HG03571 (cell line): Measurements from ENCODE around the gene PCDH19.

Experiments
- ATAC-seq: cut with Tn5 transposase; IDR thresholded peaks from one replicate; pipeline ENCODE4 v1.9.1; 2021; ENCODE audit not compliant: unreplicated experiment

PCDH19 gene

DNA sequence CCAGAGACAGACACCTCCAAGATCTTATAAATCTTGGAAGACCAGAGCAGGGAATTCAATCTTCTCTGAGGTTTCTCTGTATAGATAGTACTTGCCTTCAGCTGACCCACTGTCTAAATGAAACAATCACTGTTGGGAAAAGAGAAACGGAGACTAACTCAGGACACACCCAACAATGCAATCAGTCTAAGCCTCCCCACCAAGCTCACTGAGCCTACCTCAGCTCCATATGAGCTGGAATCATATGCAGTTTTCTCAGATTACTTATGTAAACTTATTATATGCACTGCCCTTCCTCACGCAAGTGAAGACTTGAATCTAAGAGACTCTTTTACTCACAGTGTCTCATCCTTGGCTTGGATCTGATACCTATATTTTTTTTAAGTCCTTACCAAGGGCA is 110.5 kb downstream of the PCDH19 start:
- no peak for ATAC-seq

DNA sequence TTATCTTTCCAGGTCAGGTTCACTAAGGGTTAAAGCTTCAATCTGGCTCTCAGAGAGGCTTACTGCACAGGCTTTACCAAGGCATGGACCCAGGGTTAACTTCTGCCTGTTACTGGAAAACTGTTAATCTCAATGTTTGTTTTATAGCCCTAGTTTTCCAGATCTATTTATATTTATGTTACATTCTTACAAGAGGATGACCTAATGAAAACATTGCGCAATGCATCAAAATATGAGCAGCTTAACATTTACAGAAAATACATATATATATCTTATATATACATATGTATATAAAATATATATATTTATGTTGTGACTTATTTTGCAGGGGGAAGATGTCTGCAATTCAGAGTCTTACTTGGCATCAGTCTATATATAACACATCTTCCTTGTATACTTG is 112.3 kb downstream of the PCDH19 start:
- ATAC-seq = no peak

DNA sequence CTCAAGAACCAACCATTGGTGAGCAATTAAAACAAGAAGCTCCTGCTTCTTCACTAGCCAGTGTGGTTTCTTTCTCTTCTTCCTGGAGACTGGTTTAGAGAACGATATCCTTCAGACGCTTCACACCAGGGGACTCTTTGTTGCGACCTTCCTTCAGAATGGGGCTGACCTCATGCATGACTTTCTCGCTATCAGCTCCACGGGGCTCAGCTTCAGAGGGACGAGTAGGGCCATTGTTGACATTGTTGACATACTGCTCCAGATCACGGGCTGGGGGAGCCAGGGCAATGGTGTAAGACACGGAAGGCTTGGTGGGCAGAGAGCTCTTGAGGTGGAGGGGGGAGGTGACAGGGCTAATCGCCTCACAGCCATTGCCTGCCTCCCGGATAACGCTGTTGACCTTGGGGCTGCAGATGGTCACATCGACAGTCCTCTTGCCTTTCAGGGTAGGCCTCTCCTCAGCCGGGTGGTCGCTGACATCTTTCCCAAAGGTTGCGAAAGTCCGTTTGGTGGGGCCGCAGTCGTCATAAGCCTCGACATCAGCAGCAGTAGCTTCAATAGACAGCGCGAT is 113.8 kb downstream of the PCDH19 start:
- no peak for ATAC-seq

DNA sequence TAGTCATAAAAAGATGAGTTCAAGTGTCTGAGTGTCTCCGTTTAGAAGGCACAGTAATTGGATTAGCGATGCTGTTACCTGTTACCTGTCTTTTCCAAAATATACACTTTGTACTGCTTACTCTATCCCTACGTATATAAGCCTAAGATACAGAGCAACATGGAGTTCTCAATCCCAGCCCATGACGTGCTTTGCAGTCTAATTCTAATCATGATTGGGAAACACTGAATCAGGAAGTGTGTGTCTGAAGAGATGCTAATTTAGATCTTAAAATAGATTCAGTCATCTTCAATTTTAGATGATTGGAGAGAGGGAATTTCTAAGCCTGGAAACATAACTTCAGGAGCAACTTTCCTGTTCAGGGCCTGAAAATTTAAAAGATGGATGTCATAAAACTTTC is 115.1 kb downstream of the PCDH19 start:
- no peak for ATAC-seq

DNA sequence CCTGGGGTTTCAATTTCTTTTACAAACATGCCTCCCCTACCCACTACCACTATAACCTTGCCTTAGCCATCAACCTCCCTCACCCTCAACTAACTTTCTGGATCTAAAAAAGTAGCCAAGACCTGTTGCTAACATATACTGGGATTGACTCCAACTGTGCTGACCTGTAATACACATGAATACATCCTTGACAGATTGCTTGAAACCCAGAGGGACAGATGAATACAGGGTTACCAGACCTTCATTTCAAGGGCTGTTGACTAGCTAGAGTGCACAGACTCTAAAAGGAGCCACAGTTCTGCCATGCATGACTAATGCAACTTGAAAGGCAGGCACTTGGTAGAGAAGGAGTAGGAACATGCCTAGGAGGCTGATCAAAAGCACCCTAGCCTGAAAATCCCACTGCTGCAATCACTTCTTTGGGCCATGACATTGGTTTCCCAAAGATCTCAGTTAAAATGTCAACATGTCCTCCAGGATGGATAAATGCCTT is 121.0 kb downstream of the PCDH19 start:
- no peak for ATAC-seq

DNA sequence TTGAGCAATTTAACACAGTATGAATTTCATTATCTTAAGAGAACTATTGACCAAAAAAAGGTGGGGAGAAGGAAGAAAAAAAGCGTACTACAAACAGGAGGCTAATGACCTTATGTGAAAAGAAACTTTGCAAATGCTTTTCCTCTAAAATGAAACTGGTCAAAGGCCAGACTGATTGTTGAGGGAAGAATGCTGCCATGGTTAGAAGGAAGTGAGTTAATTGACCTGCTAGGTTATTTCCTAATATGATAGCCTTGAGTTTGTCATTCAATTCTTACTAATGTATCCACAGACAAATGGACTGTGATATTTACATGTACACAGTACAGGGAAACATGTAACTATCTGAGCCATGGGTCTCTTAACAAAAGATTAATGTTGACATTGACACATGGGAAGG is 132.8 kb downstream of the PCDH19 start:
- no peak for ATAC-seq

DNA sequence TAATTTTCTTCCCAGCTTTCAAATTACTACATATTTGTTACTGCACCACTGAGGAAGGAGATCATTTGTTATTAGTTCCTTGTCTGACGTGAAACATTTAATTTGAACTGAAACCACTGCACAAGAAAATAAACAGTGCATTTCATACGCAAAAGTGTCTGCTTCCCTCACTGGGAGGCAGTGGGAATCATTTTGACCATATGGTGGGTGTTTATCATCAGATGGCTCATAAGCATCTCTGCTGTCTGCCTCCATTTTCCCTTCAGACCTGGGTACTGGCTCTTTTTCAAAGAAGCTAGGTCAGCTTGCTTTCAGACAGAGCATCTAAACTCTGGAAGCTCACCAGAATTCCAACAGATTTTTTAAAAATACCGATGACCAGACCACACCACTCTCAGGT is 135.2 kb downstream of the PCDH19 start:
- ATAC-seq = no peak

DNA sequence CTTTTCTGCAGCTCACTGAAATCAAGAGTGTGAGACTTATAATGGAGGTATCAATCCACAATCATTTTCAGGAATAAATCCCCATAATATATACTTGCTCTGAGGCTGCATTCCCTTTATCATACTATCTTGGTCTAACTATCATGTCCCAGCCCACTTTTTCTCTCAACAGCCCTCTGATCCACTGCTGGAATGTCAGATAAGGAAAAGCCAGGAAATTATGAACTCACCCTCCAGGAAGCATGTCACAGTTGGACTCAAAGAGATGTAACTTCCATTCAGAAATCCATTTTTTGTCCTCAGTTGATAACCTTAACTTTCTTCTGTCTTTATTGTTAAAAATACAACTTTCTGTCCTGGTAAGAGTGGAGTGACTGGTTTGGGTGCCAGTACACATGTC is 144.9 kb downstream of the PCDH19 start:
- no peak for ATAC-seq

DNA sequence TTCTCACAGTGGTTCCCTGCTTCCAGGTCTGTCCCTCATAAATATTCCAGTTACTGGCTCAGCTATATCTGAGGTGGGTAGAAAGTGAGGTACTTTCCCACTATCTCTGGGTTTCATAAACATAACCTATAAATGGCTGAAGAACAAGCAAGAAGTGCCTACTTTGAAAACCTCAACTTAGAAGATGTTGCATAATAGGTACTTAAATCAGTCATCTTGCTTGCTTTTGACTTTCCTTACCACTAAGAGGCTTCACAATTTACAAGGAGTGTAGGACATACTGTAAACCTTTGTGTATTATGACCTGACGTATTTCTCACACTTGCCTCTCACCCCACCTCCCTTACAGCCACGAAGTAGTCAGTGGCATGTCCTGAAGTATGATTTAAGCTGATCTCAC is 145.9 kb downstream of the PCDH19 start:
- no peak for ATAC-seq

DNA sequence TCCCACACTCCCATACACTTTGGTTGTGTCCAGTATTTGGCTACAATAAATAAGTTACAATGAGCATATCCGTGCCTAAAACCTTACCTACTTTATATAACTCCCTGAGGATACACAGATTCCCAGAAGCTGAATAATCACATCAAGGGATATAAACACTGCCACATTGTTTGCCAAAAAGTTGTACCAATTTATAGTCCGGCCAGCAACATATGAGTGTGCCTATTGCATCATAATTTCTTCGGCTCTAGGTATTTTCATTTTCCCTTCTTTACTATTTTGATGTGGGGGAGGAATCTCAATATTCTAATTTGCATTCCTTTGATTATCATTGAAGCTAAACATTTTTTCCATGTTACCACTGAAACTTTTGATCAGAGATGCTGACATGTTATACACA is 146.4 kb downstream of the PCDH19 start:
- no peak for ATAC-seq

DNA sequence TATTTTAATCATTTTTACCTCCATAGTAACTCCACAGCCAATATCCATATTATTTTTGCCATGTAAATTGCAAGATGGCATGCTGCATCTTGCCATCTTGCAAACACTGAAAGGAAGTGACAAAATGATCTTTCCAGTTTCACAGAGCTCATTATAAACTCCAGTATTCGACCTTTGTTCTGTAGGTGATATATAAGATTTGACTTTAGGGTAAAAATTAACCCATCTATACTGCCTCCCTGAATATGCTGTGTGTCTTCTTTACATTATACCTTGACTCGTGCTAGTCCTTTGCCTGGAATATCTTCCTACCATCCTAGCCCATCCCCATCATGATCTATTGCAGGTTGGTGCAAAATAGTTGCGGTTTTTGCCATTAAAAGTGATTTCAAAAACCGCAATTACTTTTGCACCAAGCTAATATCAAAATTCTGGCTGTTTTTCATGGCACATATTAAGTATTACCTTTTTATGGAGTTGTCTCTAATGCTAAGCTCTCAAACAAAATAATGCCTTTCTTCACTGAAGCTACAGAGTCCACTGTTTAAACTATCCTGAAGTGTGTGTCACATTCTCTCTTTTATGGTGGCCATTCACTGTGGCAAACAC is 161.1 kb downstream of the PCDH19 start:
- ATAC-seq = no peak

DNA sequence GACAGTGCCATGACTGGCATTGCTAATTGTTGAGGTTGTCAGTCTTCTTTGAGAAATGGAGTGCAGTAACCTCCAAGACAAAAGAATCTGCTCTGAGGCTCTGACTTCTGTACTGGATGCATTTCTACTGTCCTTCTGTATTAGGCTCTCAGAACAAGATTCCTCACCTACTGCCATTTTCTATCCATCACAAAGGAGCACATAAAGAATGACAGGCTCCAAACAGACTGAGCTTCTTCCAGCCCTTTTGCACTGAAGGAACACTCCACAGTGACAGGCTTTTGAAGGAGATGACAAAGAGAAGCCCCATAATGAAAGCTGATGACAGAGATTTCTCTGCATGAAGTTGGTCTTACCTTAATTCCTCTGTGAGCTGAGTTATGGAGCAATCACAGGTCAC is 162.2 kb downstream of the PCDH19 start:
- ATAC-seq = no peak

DNA sequence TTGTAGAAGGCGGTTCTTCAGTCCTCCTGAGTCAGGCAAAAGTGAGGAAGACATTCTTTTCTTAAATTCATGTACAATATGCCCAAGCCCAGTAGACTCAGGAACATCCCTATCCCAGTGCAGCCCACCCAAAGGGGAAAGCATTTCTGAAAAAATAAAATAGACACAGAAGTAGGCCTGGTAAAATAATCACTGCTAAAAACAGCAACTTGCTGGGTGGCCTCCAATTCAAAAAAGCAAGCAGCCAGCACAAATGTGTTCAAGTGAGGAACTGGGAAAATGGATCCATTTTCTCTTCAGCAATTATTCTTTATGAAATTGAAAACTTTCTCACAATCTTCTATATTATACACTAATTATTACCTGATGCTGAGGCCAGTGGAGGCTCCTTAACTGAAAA is 165.4 kb downstream of the PCDH19 start:
- ATAC-seq = no peak
